Naive B cell (primary cell): ENCODE results near the gene CHKB. TPM values are rescaled to one million over a fixed set of nuclear protein-coding genes. Genes with fewer than 3 reads are reported as not detected.

Source experiments
- ATAC-seq, 2 donors: fragments of 150-1000 bp; cut with Tn5 transposase; 2 replicates each; pipeline ENCODE4 v1.10.0; 2021; ENCODE audit warnings: low read depth in 2 of 2, mild to moderate bottlenecking in 2 of 2, moderate library complexity in 2 of 2
- DNase-seq: peaks from one replicate; pipeline ENCODE4 v3.0.0; 2022
- H3K27ac Mint-ChIP-seq, 6 donors: one replicate each; pipeline ENCODE4 v1.8.0; 2020 to 2022; ENCODE audit warnings: mild to moderate bottlenecking in 6 of 6, mixed read lengths in 6 of 6, moderate library complexity in 5 of 6, inconsistent platforms in 2 of 6
- H3K27me3 Mint-ChIP-seq, 3 donors: one replicate each; pipeline ENCODE4 v1.8.0; 2021 to 2022; ENCODE audit warnings: mixed read lengths in 3 of 3, mild to moderate bottlenecking in 1 of 3
- H3K36me3 Mint-ChIP-seq, 2 donors: one replicate each; pipeline ENCODE4 v1.8.0; 2020 to 2022; ENCODE audit warnings: mixed read lengths in 2 of 2, inconsistent platforms in 1 of 2, mild to moderate bottlenecking in 1 of 2
- H3K4me1 Mint-ChIP-seq, 3 donors: one replicate each; pipeline ENCODE4 v1.8.0; 2020 to 2022; ENCODE audit warnings: mixed read lengths in 3 of 3, inconsistent platforms in 1 of 3, mild to moderate bottlenecking in 1 of 3, moderate library complexity in 1 of 3
- H3K4me3 Mint-ChIP-seq, 8 donors: one replicate each; pipeline ENCODE4 v1.8.0; 2020 to 2022; ENCODE audit warnings: mild to moderate bottlenecking in 8 of 8, mixed read lengths in 8 of 8, moderate library complexity in 8 of 8, inconsistent platforms in 2 of 8
- H3K9me3 Mint-ChIP-seq, 7 donors: one replicate each; pipeline ENCODE4 v1.8.0; 2020 to 2022; ENCODE audit warnings: mixed read lengths in 7 of 7, mild to moderate bottlenecking in 5 of 7, inconsistent platforms in 2 of 7, moderate library complexity in 1 of 7
- polyA plus RNA-seq, 6 donors: library from polyadenylated mRNA; unstranded; fragments of 300-500 nt; fragmentation: Illumina TruSeq; gene quantifications; one replicate each; pipeline ENCODE4 v1.2.3, GENCODE V29; 2021; ENCODE audit warnings: low read depth in 6 of 6

Gene CHKB
- polyA plus RNA-seq, 6 donors from 2014 or later: 36.2 to 50.8 (median 42.0) TPM

GRCh38 chr22:50551160-50551752, 31.4 kb downstream of the CHKB start:
- DNase-seq: no peak
- Mint-ChIP-seq H3K36me3 (no peaks in the 10 kb centered on the region), H3K27ac (no peak overlapping the region), H3K27me3 (peaks cover 0 to 9% (median 3%) of the 10 kb centered on the region in 3 donors), H3K4me3 (peak overlapping the region in 3 of 8 donors; percentile 18 to 66 (median 30)), H3K9me3 (no peaks in the 10 kb centered on the region), H3K4me1 (peaks cover 9 to 22% (median 19%) of the 10 kb centered on the region in 3 donors)
- no peak for ATAC-seq

- H3K4me1 Mint-ChIP-seq: peaks cover 9 to 22% (median 19%) of the 10 kb centered on the region in 3 donors
- H3K4me3 Mint-ChIP-seq: peak overlapping the region in 6 of 8 donors; percentile 48 to 77 (median 66)
- no peaks in the 10 kb centered on the region for H3K9me3 Mint-ChIP-seq
- no peaks in the 10 kb centered on the region for H3K36me3 Mint-ChIP-seq
- peaks cover 0 to 9% (median 0%) of the 10 kb centered on the region in 3 donors for H3K27me3 Mint-ChIP-seq
- ATAC-seq (no peak), DNase-seq (no peak)
- no peak overlapping the region for H3K27ac Mint-ChIP-seq
Measured at GRCh38 chr22:50550395-50550794, 32.3 kb downstream of the CHKB start.

GRCh38 chr22:50548921-50549790, 33.5 kb downstream of the CHKB start:
- peaks cover 9 to 32% (median 29%) of the 10 kb centered on the region in 3 donors for H3K4me1 Mint-ChIP-seq
- H3K4me3 Mint-ChIP-seq: peak overlapping the region; percentile 62 to 88 (median 80)
- DNase-seq (no peak), ATAC-seq (peak; percentile 11 to 14)
- H3K9me3 Mint-ChIP-seq: no peaks in the 10 kb centered on the region
- H3K27ac Mint-ChIP-seq: peak overlapping the region in 3 of 6 donors; percentile 43 to 73 (median 65)
- no peaks in the 10 kb centered on the region for H3K36me3 Mint-ChIP-seq
- peaks cover 0 to 8% (median 0%) of the 10 kb centered on the region in 3 donors for H3K27me3 Mint-ChIP-seq

- Mint-ChIP-seq H3K4me1 (peaks cover 9 to 32% (median 29%) of the 10 kb centered on the region in 3 donors), H3K27ac (peak overlapping the region in 5 of 6 donors; percentile 19 to 89 (median 72)), H3K36me3 (no peaks in the 10 kb centered on the region), H3K4me3 (peak overlapping the region; percentile 59 to 76 (median 68)), H3K9me3 (no peaks in the 10 kb centered on the region), H3K27me3 (peaks cover 0 to 4% (median 0%) of the 10 kb centered on the region in 3 donors)
- DNase-seq: peak; percentile 46
- peak; percentile 35 to 38 for ATAC-seq
Measured at GRCh38 chr22:50548040-50548920, 34.4 kb downstream of the CHKB start.

- Mint-ChIP-seq H3K27ac (peak overlapping the region in 2 of 6 donors; percentile 62 to 89), H3K27me3 (peaks cover 0 to 4% (median 0%) of the 10 kb centered on the region in 3 donors), H3K36me3 (no peaks in the 10 kb centered on the region), H3K4me1 (peaks cover 12 to 32% (median 32%) of the 10 kb centered on the region in 3 donors), H3K4me3 (peak overlapping the region in 6 of 8 donors; percentile 32 to 88 (median 55)), H3K9me3 (no peaks in the 10 kb centered on the region)
- ATAC-seq (no peak), DNase-seq (no peak)
Measured at GRCh38 chr22:50547263-50547985, 35.2 kb downstream of the CHKB start.

- ATAC-seq: no peak
- Mint-ChIP-seq H3K27me3 (peaks cover 0 to 4% (median 0%) of the 10 kb centered on the region in 3 donors), H3K4me3 (peak overlapping the region in 2 of 8 donors; percentile 34 to 61), H3K9me3 (no peaks in the 10 kb centered on the region), H3K27ac (peak overlapping the region in 3 of 6 donors; percentile 42 to 85 (median 42)), H3K36me3 (no peaks in the 10 kb centered on the region), H3K4me1 (peaks cover 14 to 39% (median 32%) of the 10 kb centered on the region in 3 donors)
- no peak for DNase-seq
Measured at GRCh38 chr22:50546326-50547262, 36.1 kb downstream of the CHKB start.

GRCh38 chr22:50545522-50546325, 36.9 kb downstream of the CHKB start, which contains the start of gene KLHDC7B:
Gene KLHDC7B (plus strand): TSS chr22:50545899. CDS start chr22:50546244, 345 bp downstream.
- Mint-ChIP-seq H3K9me3 (no peaks in the 10 kb centered on the region), H3K4me1 (peaks cover 18 to 47% (median 35%) of the 10 kb centered on the region in 3 donors), H3K36me3 (no peaks in the 10 kb centered on the region), H3K27me3 (peaks cover 0 to 2% (median 0%) of the 10 kb centered on the region in 3 donors), H3K27ac (peak within 1 kb of the TSS; percentile 72 to 97 (median 78)), H3K4me3 (peak within 1 kb of the TSS in 7 of 8 donors; percentile 27 to 74 (median 61))
- ATAC-seq: no peak
- DNase-seq: no peak

- H3K36me3 Mint-ChIP-seq: no peaks in the 10 kb centered on the region
- ATAC-seq (no peak), DNase-seq (no peak)
- H3K9me3 Mint-ChIP-seq: no peaks in the 10 kb centered on the region
- H3K4me1 Mint-ChIP-seq: peaks cover 14 to 44% (median 32%) of the 10 kb centered on the region in 3 donors
- peak overlapping the region; percentile 72 to 97 (median 82) for H3K27ac Mint-ChIP-seq
- no peaks in the 10 kb centered on the region for H3K27me3 Mint-ChIP-seq
- H3K4me3 Mint-ChIP-seq: peak overlapping the region in 5 of 8 donors; percentile 27 to 76 (median 67)
Measured at GRCh38 chr22:50544746-50545253, 37.8 kb downstream of the CHKB start.

GRCh38 chr22:50544078-50544745, 38.4 kb downstream of the CHKB start:
- no peaks in the 10 kb centered on the region for H3K36me3 Mint-ChIP-seq
- H3K9me3 Mint-ChIP-seq: no peaks in the 10 kb centered on the region
- H3K27ac Mint-ChIP-seq: peak overlapping the region; percentile 80 to 97 (median 87)
- H3K4me3 Mint-ChIP-seq: peak overlapping the region; percentile 22 to 76 (median 68)
- DNase-seq (peak; percentile 80), ATAC-seq (peak; percentile 57 to 62)
- peaks cover 17 to 48% (median 37%) of the 10 kb centered on the region in 3 donors for H3K4me1 Mint-ChIP-seq
- no peaks in the 10 kb centered on the region for H3K27me3 Mint-ChIP-seq

- no peaks in the 10 kb centered on the region for H3K36me3 Mint-ChIP-seq
- H3K4me1 Mint-ChIP-seq: peaks cover 21 to 55% (median 39%) of the 10 kb centered on the region in 3 donors
- H3K9me3 Mint-ChIP-seq: no peaks in the 10 kb centered on the region
- no peaks in the 10 kb centered on the region for H3K27me3 Mint-ChIP-seq
- H3K27ac Mint-ChIP-seq: peak overlapping the region in 3 of 6 donors; percentile 87 to 100 (median 95)
- DNase-seq (no peak), ATAC-seq (no peak)
- H3K4me3 Mint-ChIP-seq: peak overlapping the region in 5 of 8 donors; percentile 41 to 79 (median 49)
Measured at GRCh38 chr22:50542416-50542927, 40.2 kb downstream of the CHKB start.
